ENCODE measurements around the gene DCUN1D1.

Gene DCUN1D1

DNA sequence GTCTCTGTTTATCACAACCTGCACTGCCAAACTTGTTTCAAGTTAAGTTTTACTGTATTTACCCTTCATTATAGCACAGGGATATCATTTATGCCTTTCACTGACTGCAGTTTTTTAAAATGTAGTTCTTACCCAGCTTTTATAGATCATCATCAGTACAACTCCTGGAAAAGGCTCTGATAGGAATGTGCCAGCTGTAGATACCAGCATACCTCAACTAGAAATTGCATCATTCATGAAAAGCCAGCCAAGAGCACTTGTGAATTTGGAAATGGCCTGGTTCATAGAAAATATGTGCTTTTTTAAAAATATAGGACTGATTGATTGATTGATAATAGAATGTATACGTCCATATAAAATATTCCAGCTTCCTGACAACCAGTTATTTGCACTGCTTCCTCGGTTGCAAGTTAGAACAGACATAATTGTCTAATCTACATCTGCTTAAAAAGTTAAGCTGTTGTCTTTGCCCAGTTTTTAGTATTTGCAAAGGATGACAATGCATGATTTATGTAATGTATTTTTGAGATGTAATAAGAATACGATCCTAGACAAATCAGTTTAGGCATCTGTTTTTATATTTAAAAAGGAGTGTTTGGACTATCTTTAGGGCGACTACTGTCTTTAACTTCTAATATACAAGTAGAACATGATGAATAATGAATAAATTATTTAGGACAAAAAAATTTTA, 58.5 kb downstream of the DCUN1D1 start:
- DNase-seq (ENCODE audit: low read depth): no peak
- TF ChIP-seq, protein P1, sequence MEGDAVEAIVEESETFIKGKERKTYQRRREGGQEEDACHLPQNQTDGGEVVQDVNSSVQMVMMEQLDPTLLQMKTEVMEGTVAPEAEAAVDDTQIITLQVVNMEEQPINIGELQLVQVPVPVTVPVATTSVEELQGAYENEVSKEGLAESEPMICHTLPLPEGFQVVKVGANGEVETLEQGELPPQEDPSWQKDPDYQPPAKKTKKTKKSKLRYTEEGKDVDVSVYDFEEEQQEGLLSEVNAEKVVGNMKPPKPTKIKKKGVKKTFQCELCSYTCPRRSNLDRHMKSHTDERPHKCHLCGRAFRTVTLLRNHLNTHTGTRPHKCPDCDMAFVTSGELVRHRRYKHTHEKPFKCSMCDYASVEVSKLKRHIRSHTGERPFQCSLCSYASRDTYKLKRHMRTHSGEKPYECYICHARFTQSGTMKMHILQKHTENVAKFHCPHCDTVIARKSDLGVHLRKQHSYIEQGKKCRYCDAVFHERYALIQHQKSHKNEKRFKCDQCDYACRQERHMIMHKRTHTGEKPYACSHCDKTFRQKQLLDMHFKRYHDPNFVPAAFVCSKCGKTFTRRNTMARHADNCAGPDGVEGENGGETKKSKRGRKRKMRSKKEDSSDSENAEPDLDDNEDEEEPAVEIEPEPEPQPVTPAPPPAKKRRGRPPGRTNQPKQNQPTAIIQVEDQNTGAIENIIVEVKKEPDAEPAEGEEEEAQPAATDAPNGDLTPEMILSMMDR (conservative IDR thresholded peaks at IDR 0.05; ENCODE audit: low read depth, low read length): no peak
- no peak overlapping the region for H3K4me3 ChIP-seq (ENCODE audit: low read length)

- TF ChIP-seq, protein P1 (conservative IDR thresholded peaks at IDR 0.05; ENCODE audit: low read depth, low read length): no peak
- no peak overlapping the region for H3K4me3 ChIP-seq (ENCODE audit: low read length)
- no peak for DNase-seq (ENCODE audit: low read depth)
Observed at GRCh38 chr3:182920515-182921084, 59.7 kb downstream of the DCUN1D1 start.

GRCh38 chr3:182919866-182920357, 60.4 kb downstream of the DCUN1D1 start:
- TF ChIP-seq, protein P1 (conservative IDR thresholded peaks at IDR 0.05; ENCODE audit: low read depth, low read length): no peak
- no peak overlapping the region for H3K4me3 ChIP-seq (ENCODE audit: low read length)
- DNase-seq (ENCODE audit: low read depth): no peak

DNA sequence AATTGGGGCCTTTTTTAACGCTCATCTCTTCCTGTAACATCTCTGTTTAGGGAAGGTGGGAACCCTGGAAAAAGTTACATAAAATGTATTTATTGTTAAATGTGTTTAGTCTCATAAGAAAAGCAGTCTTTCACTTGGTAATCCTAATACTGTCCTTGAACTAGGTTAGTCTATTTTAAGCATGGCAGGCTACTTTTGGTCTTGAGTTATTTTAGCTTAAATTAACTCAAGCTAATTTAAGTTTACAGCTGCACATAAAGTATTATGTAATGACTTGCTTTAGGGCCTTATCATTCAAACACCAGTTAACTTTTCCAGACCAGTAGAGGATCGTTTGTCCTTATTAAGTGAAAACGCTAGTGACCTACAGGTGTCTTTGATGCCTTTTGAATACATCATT, 63.2 kb downstream of the DCUN1D1 start:
- TF ChIP-seq, protein P1 (conservative IDR thresholded peaks at IDR 0.05; ENCODE audit: low read depth, low read length): no peak
- no peak for DNase-seq (ENCODE audit: low read depth)
- no peak overlapping the region for H3K4me3 ChIP-seq (ENCODE audit: low read length)

GRCh38 chr3:182914341-182914740, 66.0 kb downstream of the DCUN1D1 start:
- TF ChIP-seq, protein P1 (conservative IDR thresholded peaks at IDR 0.05; ENCODE audit: low read depth, low read length): no peak
- no peak overlapping the region for H3K4me3 ChIP-seq (ENCODE audit: low read length)
- no peak for DNase-seq (ENCODE audit: low read depth)

DNA sequence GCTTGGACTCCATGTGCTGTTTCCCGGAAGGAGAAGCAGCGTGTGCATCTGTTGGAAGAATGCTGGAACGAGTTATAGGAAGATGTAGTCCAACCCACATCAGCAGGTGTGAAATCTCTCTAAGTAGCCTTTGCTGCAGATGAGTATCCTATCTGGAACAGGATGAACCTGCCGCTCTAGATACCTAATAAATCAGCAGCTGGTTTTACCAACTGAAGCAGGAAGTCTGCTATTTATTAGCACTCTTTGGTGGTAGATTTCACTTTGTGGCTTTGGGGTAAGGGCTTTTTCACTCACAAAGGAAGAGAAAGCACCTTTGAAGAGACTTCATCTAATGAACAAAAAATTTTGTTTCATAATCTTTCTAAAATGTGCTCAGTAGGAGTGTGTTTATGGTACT, 66.4 kb downstream of the DCUN1D1 start:
- no peak for DNase-seq (ENCODE audit: low read depth)
- H3K4me3 ChIP-seq (ENCODE audit: low read length): no peak overlapping the region
- TF ChIP-seq, protein P1 (conservative IDR thresholded peaks at IDR 0.05; ENCODE audit: low read depth, low read length): no peak

- H3K4me3 ChIP-seq (ENCODE audit: low read length): no peak overlapping the region
- TF ChIP-seq, protein P1 (conservative IDR thresholded peaks at IDR 0.05; ENCODE audit: low read depth, low read length): no peak
- DNase-seq (ENCODE audit: low read depth): no peak
Observed at GRCh38 chr3:182912474-182912873, 67.9 kb downstream of the DCUN1D1 start.
